DND-41 (cell line): ENCODE measurements around the gene TMPRSS5.

ENCODE experiments used
- CTCF ChIP-seq: IDR thresholded peaks from 2 replicates; pipeline ENCODE4 v1.5.1; 2012; ENCODE audit warnings: borderline replicate concordance, low read length, moderate library complexity, mild to moderate bottlenecking; ENCODE audit not compliant: poor library complexity, severe bottlenecking; ENCODE audit errors: extremely low read depth
- EZH2 ChIP-seq: IDR thresholded peaks from 3 replicates; pipeline ENCODE4 v1.6.1; 2012; ENCODE audit warnings: borderline replicate concordance, low read depth, mild to moderate bottlenecking, moderate library complexity, low read length, inconsistent platforms; ENCODE audit not compliant: severe bottlenecking

GRCh38 chr11:113694390-113694789 is 11.7 kb downstream of the TMPRSS5 start:
- TF ChIP-seq CTCF (no peak), EZH2 (no peak)
